ENCODE data around the gene MARCHF3. TPM values are rescaled to one million over a fixed set of nuclear protein-coding genes. Genes with fewer than 3 reads are reported as not detected.

MARCHF3 gene
- total and polyA plus RNA-seq, 10 donors: 2.3 to 14.8 (median 10.9) TPM

- DNase-seq: no peak
- H3K27me3 ChIP-seq (replicated peaks in 1 of 7): no peaks in the 10 kb centered on the region
- H3K36me3 ChIP-seq: peaks cover 0 to 26% (median 0%) of the 10 kb centered on the region in 6 donors
- H3K4me1 ChIP-seq: peaks cover 0 to 6% (median 0%) of the 10 kb centered on the region in 6 donors
- H3K4me3 ChIP-seq: no peak overlapping the region
- intact Hi-C loops (cut with DNase I; ENCODE audit: low total_unique reads): no loop called here
- H3K27ac ChIP-seq: no peak overlapping the region
- 88 to 95% (median 91%) methylated on average over 7 of the region's 7 CpGs for WGBS, 5 donors
- no peak for TF ChIP-seq CTCF (IDR thresholded peaks at IDR 0.05 in 8 of 11, conservative IDR thresholded peaks at IDR 0.05 in 3 of 11)
- no peak for TF ChIP-seq POLR2AphosphoS5 (IDR thresholded peaks at IDR 0.05)
- no peak for TF ChIP-seq POLR2A (IDR thresholded peaks at IDR 0.05)
- H3K9me3 ChIP-seq: no peaks in the 10 kb centered on the region
These were observed 110.8 kb downstream of the MARCHF3 start for GRCh38 chr5:126919566-126919965.

GRCh38 chr5:126918615-126918957 lies 111.8 kb downstream of the MARCHF3 start:
- 84 to 97% (median 91%) methylated on average over 3 of the region's 3 CpGs for WGBS, 5 donors
- intact Hi-C loops (cut with DNase I; ENCODE audit: low total_unique reads): no loop called here
- TF ChIP-seq POLR2A (IDR thresholded peaks at IDR 0.05) (no peak), POLR2AphosphoS5 (IDR thresholded peaks at IDR 0.05) (no peak), CTCF (IDR thresholded peaks at IDR 0.05 in 8 of 11, conservative IDR thresholded peaks at IDR 0.05 in 3 of 11) (no peak)
- Histone ChIP-seq H3K27ac (no peak overlapping the region), H3K36me3 (peaks cover 0 to 27% (median 0%) of the 10 kb centered on the region in 6 donors), H3K9me3 (no peaks in the 10 kb centered on the region), H3K4me3 (no peak overlapping the region), H3K27me3 (replicated peaks in 1 of 7) (no peaks in the 10 kb centered on the region), H3K4me1 (peaks cover 0 to 6% (median 0%) of the 10 kb centered on the region in 6 donors)
- no peak for DNase-seq

- Histone ChIP-seq H3K4me1 (peaks cover 0 to 6% (median under 1%) of the 10 kb centered on the region in 6 donors), H3K36me3 (peaks cover 0 to 32% (median 0%) of the 10 kb centered on the region in 6 donors), H3K27me3 (replicated peaks in 1 of 7) (no peaks in the 10 kb centered on the region), H3K4me3 (no peak overlapping the region), H3K9me3 (no peaks in the 10 kb centered on the region), H3K27ac (no peak overlapping the region)
- DNase-seq: no peak
- intact Hi-C loops (cut with DNase I; ENCODE audit: low total_unique reads): no loop called here
- no peak for TF ChIP-seq POLR2AphosphoS5 (IDR thresholded peaks at IDR 0.05)
- no peak for TF ChIP-seq POLR2A (IDR thresholded peaks at IDR 0.05)
- no peak for TF ChIP-seq CTCF (IDR thresholded peaks at IDR 0.05 in 8 of 11, conservative IDR thresholded peaks at IDR 0.05 in 3 of 11)
- WGBS, 5 donors: 84 to 95% (median 87%) methylated on average over 9 of the region's 9 CpGs
These were observed 112.3 kb downstream of the MARCHF3 start for GRCh38 chr5:126917918-126918614.

- intact Hi-C loops (cut with DNase I; ENCODE audit: low total_unique reads): no loop called here
These were observed 114.9 kb downstream of the MARCHF3 start for GRCh38 chr5:126915496-126915895.

More at GRCh38 chr5:126915496-126915895, 114.9 kb downstream of the MARCHF3 start:
- Histone ChIP-seq H3K4me1 (peaks cover 0 to 5% (median 1%) of the 10 kb centered on the region in 6 donors), H3K9me3 (peaks cover 0 to 11% (median 6%) of the 10 kb centered on the region in 8 donors), H3K36me3 (peaks cover 0 to 37% (median 2%) of the 10 kb centered on the region in 6 donors), H3K27ac (no peak overlapping the region), H3K4me3 (no peak overlapping the region), H3K27me3 (replicated peaks in 1 of 7) (no peaks in the 10 kb centered on the region)
- WGBS, 5 donors: 96 to 100% (median 98%) methylated on average over 2 of the region's 2 CpGs
- no peak for DNase-seq
- TF ChIP-seq CTCF (IDR thresholded peaks at IDR 0.05 in 8 of 11, conservative IDR thresholded peaks at IDR 0.05 in 3 of 11) (no peak), POLR2A (IDR thresholded peaks at IDR 0.05) (no peak), POLR2AphosphoS5 (IDR thresholded peaks at IDR 0.05) (no peak)

Data from spleen (tissue), 11 donors.